Neural progenitor cell (in vitro differentiated cells): ENCODE data around the gene LENG9.

ENCODE experiments used
- CTCF ChIP-seq: fragments of 200-600 bp; sonication (generic); IDR thresholded peaks from 2 replicates; pipeline ENCODE4 v1.5.1; 2017; ENCODE audit warnings: antibody characterized with exemption, mild to moderate bottlenecking
- EZH2 ChIP-seq: fragments of 200-600 bp; sonication (generic); IDR thresholded peaks from 2 replicates; pipeline ENCODE4 v1.6.1; 2017; ENCODE audit warnings: antibody characterized with exemption, mild to moderate bottlenecking, moderate library complexity
- EZH2phosphoT487 ChIP-seq: fragments of 200-600 bp; sonication (generic); IDR thresholded peaks from 2 replicates; pipeline ENCODE4 v1.6.1; 2017; ENCODE audit warnings: antibody characterized with exemption

DNA sequence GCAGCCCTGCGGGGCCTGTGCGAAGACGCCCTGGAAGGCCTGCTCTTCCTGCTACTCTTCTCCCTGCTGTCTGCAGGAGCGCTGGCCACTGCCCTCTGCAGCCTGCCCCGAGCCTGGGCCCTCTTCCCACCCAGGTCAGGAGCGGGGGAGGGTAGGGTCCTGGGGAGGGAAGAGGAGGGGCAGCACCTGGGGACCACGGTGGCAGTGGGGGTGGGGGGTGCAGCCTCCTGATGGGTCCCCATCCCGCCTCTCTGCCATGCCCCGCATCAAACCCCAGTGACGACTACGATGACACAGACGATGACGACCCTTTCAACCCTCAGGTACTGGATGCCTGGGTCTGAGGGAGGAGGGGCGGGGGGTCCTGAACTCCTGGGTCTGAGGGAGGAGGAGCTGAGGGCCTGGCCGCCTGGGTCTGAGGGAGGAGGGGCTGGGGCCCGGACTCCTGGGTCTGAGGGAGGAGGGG is 28.0 kb downstream of the LENG9 start:
- TF ChIP-seq CTCF: no peak
- TF ChIP-seq EZH2: no peak
- TF ChIP-seq EZH2phosphoT487: no peak
